ENCODE data around the gene MARCHF10.

- TF ChIP-seq CTCF (IDR thresholded peaks at IDR 0.05) (no peak), POLR2A (IDR thresholded peaks at IDR 0.05) (no peak), POLR2AphosphoS5 (IDR thresholded peaks at IDR 0.05; ENCODE audit: insufficient read depth in 1 of 2, low read depth in 1 of 2) (no peak)
Measured at GRCh38 chr17:62808576-62808970, 459 bp upstream of the MARCHF10 start.

Data from vagina (tissue), 2 donors.